ENCODE results near the gene ZNF532.

DNA sequence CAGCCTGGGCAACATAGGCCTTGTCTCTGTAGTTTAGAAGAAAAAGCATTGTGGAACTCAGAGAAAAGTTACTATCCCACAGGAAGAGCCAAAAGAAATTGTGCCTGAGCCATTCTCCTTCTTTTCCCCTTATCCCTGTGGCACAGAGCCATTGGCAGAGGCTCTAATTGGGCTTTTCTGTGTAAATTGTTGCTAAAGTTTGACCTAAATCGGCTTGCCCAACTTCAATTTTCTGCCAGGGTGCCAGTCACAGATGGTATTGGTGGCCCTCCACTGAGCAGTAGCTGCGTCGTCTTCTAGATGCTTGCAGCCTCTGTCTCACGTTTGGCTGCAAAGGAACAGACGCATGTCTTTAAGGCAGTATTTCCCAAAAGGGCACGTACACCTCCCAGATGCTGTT, 30.3 kb downstream of the ZNF532 start:
- TF ChIP-seq, protein P1, sequence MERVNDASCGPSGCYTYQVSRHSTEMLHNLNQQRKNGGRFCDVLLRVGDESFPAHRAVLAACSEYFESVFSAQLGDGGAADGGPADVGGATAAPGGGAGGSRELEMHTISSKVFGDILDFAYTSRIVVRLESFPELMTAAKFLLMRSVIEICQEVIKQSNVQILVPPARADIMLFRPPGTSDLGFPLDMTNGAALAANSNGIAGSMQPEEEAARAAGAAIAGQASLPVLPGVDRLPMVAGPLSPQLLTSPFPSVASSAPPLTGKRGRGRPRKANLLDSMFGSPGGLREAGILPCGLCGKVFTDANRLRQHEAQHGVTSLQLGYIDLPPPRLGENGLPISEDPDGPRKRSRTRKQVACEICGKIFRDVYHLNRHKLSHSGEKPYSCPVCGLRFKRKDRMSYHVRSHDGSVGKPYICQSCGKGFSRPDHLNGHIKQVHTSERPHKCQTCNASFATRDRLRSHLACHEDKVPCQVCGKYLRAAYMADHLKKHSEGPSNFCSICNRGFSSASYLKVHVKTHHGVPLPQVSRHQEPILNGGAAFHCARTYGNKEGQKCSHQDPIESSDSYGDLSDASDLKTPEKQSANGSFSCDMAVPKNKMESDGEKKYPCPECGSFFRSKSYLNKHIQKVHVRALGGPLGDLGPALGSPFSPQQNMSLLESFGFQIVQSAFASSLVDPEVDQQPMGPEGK (CRISPR knock-in tag; IDR thresholded peaks at IDR 0.05; ENCODE audit: borderline replicate concordance) = no peak
- no peak for TF ChIP-seq ZNF565 (CRISPR knock-in tag; conservative IDR thresholded peaks at IDR 0.05; ENCODE audit: low read depth)
- TF ChIP-seq ZFP3 (CRISPR knock-in tag; IDR thresholded peaks at IDR 0.05) = no peak
- TF ChIP-seq, protein P2, sequence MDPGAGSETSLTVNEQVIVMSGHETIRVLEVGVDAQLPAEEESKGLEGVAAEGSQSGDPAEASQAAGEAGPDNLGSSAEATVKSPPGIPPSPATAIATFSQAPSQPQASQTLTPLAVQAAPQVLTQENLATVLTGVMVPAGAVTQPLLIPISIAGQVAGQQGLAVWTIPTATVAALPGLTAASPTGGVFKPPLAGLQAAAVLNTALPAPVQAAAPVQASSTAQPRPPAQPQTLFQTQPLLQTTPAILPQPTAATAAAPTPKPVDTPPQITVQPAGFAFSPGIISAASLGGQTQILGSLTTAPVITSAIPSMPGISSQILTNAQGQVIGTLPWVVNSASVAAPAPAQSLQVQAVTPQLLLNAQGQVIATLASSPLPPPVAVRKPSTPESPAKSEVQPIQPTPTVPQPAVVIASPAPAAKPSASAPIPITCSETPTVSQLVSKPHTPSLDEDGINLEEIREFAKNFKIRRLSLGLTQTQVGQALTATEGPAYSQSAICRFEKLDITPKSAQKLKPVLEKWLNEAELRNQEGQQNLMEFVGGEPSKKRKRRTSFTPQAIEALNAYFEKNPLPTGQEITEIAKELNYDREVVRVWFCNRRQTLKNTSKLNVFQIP (CRISPR knock-in tag; IDR thresholded peaks at IDR 0.05; ENCODE audit: borderline replicate concordance, low read depth) = no peak
- no peak for TF ChIP-seq GLIS3 (CRISPR knock-in tag; IDR thresholded peaks at IDR 0.05)
- no peak for TF ChIP-seq ARNTL (CRISPR knock-in tag; IDR thresholded peaks at IDR 0.05; ENCODE audit: borderline replicate concordance, low read depth)
- no peak for TF ChIP-seq TCF4 (CRISPR knock-in tag; IDR thresholded peaks at IDR 0.05; ENCODE audit: borderline replicate concordance)
- TF ChIP-seq, protein P3, sequence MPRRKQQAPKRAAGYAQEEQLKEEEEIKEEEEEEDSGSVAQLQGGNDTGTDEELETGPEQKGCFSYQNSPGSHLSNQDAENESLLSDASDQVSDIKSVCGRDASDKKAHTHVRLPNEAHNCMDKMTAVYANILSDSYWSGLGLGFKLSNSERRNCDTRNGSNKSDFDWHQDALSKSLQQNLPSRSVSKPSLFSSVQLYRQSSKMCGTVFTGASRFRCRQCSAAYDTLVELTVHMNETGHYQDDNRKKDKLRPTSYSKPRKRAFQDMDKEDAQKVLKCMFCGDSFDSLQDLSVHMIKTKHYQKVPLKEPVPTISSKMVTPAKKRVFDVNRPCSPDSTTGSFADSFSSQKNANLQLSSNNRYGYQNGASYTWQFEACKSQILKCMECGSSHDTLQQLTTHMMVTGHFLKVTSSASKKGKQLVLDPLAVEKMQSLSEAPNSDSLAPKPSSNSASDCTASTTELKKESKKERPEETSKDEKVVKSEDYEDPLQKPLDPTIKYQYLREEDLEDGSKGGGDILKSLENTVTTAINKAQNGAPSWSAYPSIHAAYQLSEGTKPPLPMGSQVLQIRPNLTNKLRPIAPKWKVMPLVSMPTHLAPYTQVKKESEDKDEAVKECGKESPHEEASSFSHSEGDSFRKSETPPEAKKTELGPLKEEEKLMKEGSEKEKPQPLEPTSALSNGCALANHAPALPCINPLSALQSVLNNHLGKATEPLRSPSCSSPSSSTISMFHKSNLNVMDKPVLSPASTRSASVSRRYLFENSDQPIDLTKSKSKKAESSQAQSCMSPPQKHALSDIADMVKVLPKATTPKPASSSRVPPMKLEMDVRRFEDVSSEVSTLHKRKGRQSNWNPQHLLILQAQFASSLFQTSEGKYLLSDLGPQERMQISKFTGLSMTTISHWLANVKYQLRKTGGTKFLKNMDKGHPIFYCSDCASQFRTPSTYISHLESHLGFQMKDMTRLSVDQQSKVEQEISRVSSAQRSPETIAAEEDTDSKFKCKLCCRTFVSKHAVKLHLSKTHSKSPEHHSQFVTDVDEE (CRISPR knock-in tag; IDR thresholded peaks at IDR 0.05) = no peak
- TF ChIP-seq, protein P4, sequence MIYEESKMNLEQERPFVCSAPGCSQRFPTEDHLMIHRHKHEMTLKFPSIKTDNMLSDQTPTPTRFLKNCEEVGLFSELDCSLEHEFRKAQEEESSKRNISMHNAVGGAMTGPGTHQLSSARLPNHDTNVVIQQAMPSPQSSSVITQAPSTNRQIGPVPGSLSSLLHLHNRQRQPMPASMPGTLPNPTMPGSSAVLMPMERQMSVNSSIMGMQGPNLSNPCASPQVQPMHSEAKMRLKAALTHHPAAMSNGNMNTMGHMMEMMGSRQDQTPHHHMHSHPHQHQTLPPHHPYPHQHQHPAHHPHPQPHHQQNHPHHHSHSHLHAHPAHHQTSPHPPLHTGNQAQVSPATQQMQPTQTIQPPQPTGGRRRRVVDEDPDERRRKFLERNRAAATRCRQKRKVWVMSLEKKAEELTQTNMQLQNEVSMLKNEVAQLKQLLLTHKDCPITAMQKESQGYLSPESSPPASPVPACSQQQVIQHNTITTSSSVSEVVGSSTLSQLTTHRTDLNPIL (CRISPR knock-in tag; IDR thresholded peaks at IDR 0.05; ENCODE audit: low read depth) = no peak
- no peak for TF ChIP-seq BACH2 (CRISPR knock-in tag; IDR thresholded peaks at IDR 0.05; ENCODE audit: borderline replicate concordance)
- TF ChIP-seq TOX (CRISPR knock-in tag; IDR thresholded peaks at IDR 0.05; ENCODE audit: borderline replicate concordance) = no peak
- TF ChIP-seq SNAI2 (CRISPR knock-in tag; IDR thresholded peaks at IDR 0.05) = no peak
- TF ChIP-seq ZC3H10 (CRISPR knock-in tag; IDR thresholded peaks at IDR 0.05) = no peak
- no peak for TF ChIP-seq RARB (CRISPR knock-in tag; IDR thresholded peaks at IDR 0.05)

All from SK-N-SH treated with all-trans-retinoic acid at 6 μM for 48 hours (cell line).